OCI-LY3 (cell line): ENCODE data around the gene PCNX2.

Source experiments
- CTCF ChIP-seq: fragments of 200-600, 300-600 bp; sonication (generic); IDR thresholded peaks from 2 replicates; pipeline ENCODE4 v1.5.1; 2014; ENCODE audit warnings: antibody characterized with exemption, low read length, low read depth
- EZH2phosphoT487 ChIP-seq: fragments of 200-600 bp; shearing (Covaris generic); IDR thresholded peaks from 2 replicates; pipeline ENCODE4 v1.6.1; 2018; ENCODE audit warnings: antibody characterized with exemption, mixed run types, low read depth

GRCh38 chr1:233279971-233280370, 15.6 kb downstream of the PCNX2 start:
- TF ChIP-seq CTCF: no peak
- TF ChIP-seq EZH2phosphoT487: no peak
